Fibroblast of pulmonary artery (primary cell): Measurements from ENCODE around the gene IBTK.
"Not testable (repeated sequence)": the region's sequence is repeated elsewhere in the genome, so short reads cannot be mapped to it uniquely, and the experiment has no call there.

ENCODE experiments used
- DNase-seq: peaks from one replicate; pipeline ENCODE4 v3.0.0-alpha.2; 2010; ENCODE audit warnings: low read depth
- H3K4me3 ChIP-seq: replicated peaks from 2 replicates; pipeline ENCODE4 v1.5.1; 2011; ENCODE audit warnings: low read depth, mild to moderate bottlenecking, control low read depth, low read length, moderate library complexity
- TF ChIP-seq, protein P1 (sequence below): IDR thresholded peaks from 2 replicates; pipeline ENCODE4 v1.5.1; 2011; ENCODE audit warnings: mild to moderate bottlenecking, control low read depth, low read length, inconsistent platforms; ENCODE audit errors: missing control alignments

Gene IBTK

GRCh38 chr6:82259389-82259788 lies 11.8 kb upstream of the IBTK start:
- H3K4me3 ChIP-seq = no peak overlapping the region
- no peak for DNase-seq
- TF ChIP-seq, protein P1, sequence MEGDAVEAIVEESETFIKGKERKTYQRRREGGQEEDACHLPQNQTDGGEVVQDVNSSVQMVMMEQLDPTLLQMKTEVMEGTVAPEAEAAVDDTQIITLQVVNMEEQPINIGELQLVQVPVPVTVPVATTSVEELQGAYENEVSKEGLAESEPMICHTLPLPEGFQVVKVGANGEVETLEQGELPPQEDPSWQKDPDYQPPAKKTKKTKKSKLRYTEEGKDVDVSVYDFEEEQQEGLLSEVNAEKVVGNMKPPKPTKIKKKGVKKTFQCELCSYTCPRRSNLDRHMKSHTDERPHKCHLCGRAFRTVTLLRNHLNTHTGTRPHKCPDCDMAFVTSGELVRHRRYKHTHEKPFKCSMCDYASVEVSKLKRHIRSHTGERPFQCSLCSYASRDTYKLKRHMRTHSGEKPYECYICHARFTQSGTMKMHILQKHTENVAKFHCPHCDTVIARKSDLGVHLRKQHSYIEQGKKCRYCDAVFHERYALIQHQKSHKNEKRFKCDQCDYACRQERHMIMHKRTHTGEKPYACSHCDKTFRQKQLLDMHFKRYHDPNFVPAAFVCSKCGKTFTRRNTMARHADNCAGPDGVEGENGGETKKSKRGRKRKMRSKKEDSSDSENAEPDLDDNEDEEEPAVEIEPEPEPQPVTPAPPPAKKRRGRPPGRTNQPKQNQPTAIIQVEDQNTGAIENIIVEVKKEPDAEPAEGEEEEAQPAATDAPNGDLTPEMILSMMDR = no peak

DNA sequence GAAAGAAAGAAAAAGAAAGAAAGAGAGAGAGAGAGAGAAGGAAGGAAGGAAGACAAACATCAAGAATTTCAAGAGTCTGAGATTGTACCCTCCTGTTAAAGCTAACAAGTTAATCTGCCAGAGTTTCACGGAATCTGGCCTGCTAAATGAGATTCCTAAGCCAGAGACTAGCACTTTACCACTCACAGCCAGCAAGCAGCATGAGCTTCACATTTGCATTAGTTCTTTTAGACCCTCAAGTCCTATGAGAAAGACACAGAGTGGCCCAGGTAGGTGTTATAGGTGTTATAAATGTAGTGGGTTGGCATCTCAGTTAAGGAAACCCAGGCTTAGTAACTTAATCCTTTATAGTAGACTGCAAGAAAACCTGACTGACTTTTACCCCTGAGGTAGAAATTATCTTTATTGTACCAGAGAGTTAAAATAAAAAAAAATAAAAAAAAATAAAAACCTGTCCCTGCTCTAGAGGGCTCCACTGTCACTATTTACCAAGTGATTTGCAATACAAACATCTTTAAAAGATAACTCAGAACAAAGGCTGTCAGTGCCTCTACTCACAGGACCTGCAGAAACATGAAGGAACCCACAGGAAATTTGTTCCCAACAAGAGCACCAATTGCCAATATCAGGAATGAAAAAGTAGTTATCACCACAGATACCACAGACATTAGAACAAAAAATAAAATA lies 9.7 kb upstream of the IBTK start:
- DNase-seq = no peak
- TF ChIP-seq, protein P1 = no peak
- H3K4me3 ChIP-seq = no peak overlapping the region

- H3K4me3 ChIP-seq, DNase-seq: not testable (repeated sequence)
Measured at GRCh38 chr6:82254722-82255121, 7.2 kb upstream of the IBTK start.

DNA sequence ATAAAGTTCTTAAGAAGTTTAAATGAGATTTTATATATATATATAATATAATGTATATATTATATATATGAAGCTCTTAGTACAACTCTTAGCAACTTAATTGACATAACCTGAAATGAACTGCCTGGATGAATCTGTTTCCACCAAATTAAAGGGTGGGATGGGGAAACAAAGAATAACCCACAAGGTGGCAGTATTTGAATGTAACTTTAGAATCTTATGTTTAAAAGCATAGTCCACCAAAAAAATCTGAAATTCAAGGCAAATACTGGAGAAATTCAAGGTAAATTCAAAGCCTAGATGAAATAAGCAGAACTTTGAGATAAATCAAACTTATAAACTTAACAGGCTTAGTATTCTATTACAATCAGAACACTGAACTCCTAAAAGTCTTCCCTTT lies 4.4 kb upstream of the IBTK start:
- peak; percentile 71 for DNase-seq
- TF ChIP-seq, protein P1 = peak; percentile 55
- no peak overlapping the region for H3K4me3 ChIP-seq

GRCh38 chr6:82249381-82250253 lies 2.1 kb upstream of the IBTK start:
- TF ChIP-seq, protein P1 = no peak
- H3K4me3 ChIP-seq = no peak overlapping the region
- DNase-seq = no peak

- no peak for DNase-seq
- H3K4me3 ChIP-seq = peak overlapping the region; percentile 85
- TF ChIP-seq, protein P1 = no peak
Measured at GRCh38 chr6:82248273-82248735, 760 bp upstream of the IBTK start.

- DNase-seq = peak; percentile 45
- TF ChIP-seq, protein P1 = no peak
- H3K4me3 ChIP-seq = peak overlapping the region; percentile 85
Measured at GRCh38 chr6:82246802-82247504, 591 bp downstream of the IBTK start.
